Glutamatergic neuron (in vitro differentiated cells): ENCODE results near the gene ZNF839. TPM values are rescaled to one million over a fixed set of nuclear protein-coding genes. Genes with fewer than 3 reads are reported as not detected.

Experiments
- DNase-seq: peaks from one replicate; pipeline ENCODE4 v3.0.0; 2022
- H3K27ac Mint-ChIP-seq: one replicate; pipeline ENCODE4 v1.8.0; 2020; ENCODE audit warnings: mild to moderate bottlenecking, mixed read lengths, inconsistent platforms; ENCODE audit not compliant: unreplicated experiment
- H3K27me3 Mint-ChIP-seq: one replicate; pipeline ENCODE4 v1.8.0; 2020; ENCODE audit warnings: mild to moderate bottlenecking, moderate library complexity, mixed read lengths, inconsistent platforms; ENCODE audit not compliant: unreplicated experiment
- H3K36me3 Mint-ChIP-seq: one replicate; pipeline ENCODE4 v1.8.0; 2020; ENCODE audit warnings: mild to moderate bottlenecking, mixed read lengths, inconsistent platforms; ENCODE audit not compliant: unreplicated experiment
- H3K4me1 Mint-ChIP-seq: one replicate; pipeline ENCODE4 v1.8.0; 2020; ENCODE audit warnings: mild to moderate bottlenecking, low read depth, mixed read lengths, inconsistent platforms; ENCODE audit not compliant: unreplicated experiment
- H3K4me3 Mint-ChIP-seq: one replicate; pipeline ENCODE4 v1.8.0; 2020; ENCODE audit warnings: mild to moderate bottlenecking, mixed read lengths, inconsistent platforms; ENCODE audit not compliant: unreplicated experiment
- H3K9me3 Mint-ChIP-seq: one replicate; pipeline ENCODE4 v1.8.0; 2020; ENCODE audit warnings: mild to moderate bottlenecking, moderate library complexity, mixed read lengths, inconsistent platforms; ENCODE audit not compliant: unreplicated experiment
- CTCF ChIP-seq: fragments of 200-600 bp; sonication (generic); IDR thresholded peaks from one replicate; pipeline ENCODE4 v1.5.0; 2021; ENCODE audit not compliant: partially characterized antibody, unreplicated experiment
- long read RNA-seq: library from polyadenylated mRNA; unstranded; transcript quantifications from one replicate; pipeline ENCODE4 v2.0.0, GENCODE V29; 2020; ENCODE audit not compliant: unreplicated experiment
- total RNA-seq: library from RNA; stranded (reverse); fragmentation: NEBNext Ultra II Directional; extraction: Animal tissue kit (Norgen Biotek cat#: 25700); gene quantifications from one replicate; pipeline ENCODE4 v1.2.1, GENCODE V29; 2021; ENCODE audit not compliant: unreplicated experiment

ZNF839 gene
- total RNA-seq: 13.6 TPM
- long read RNA-seq, partial matches to known transcripts: 2 of 4 reads
- long read RNA-seq, other reads (novel, unspliced or antisense): 1 of 4 reads

GRCh38 chr14:102319351-102320032 is at the start of gene ZNF839:
Gene ZNF839 (plus strand): TSS chr14:102319746. CDS start chr14:102319766, 20 bp downstream.
- peaks cover 13% of the 10 kb centered on the region for H3K4me1 Mint-ChIP-seq
- no peak for TF ChIP-seq CTCF
- H3K27ac Mint-ChIP-seq: peak within 1 kb of the TSS; percentile 96
- peaks cover 33% of the 10 kb centered on the region for H3K27me3 Mint-ChIP-seq
- peak; percentile 96 for DNase-seq
- H3K4me3 Mint-ChIP-seq: peak within 1 kb of the TSS; percentile 96
- no peaks in the 10 kb centered on the region for H3K36me3 Mint-ChIP-seq
- peaks cover 27% of the 10 kb centered on the region for H3K9me3 Mint-ChIP-seq

- H3K27ac Mint-ChIP-seq: no peak overlapping the region
- no peak for TF ChIP-seq CTCF
- peaks cover 5% of the 10 kb centered on the region for H3K36me3 Mint-ChIP-seq
- no peaks in the 10 kb centered on the region for H3K4me1 Mint-ChIP-seq
- no peaks in the 10 kb centered on the region for H3K27me3 Mint-ChIP-seq
- H3K9me3 Mint-ChIP-seq: peaks cover 2% of the 10 kb centered on the region
- no peak for DNase-seq
- H3K4me3 Mint-ChIP-seq: no peak overlapping the region
Observed at GRCh38 chr14:102272392-102272791, 47.2 kb upstream of the ZNF839 start.

- H3K36me3 Mint-ChIP-seq: peaks cover 5% of the 10 kb centered on the region
- H3K27ac Mint-ChIP-seq: no peak overlapping the region
- H3K4me1 Mint-ChIP-seq: peaks cover 2% of the 10 kb centered on the region
- DNase-seq: no peak
- H3K27me3 Mint-ChIP-seq: no peaks in the 10 kb centered on the region
- TF ChIP-seq CTCF: no peak
- peaks cover 2% of the 10 kb centered on the region for H3K9me3 Mint-ChIP-seq
- no peak overlapping the region for H3K4me3 Mint-ChIP-seq
Observed at GRCh38 chr14:102275866-102276265, 43.7 kb upstream of the ZNF839 start.

- TF ChIP-seq CTCF: no peak
- peaks cover 2% of the 10 kb centered on the region for H3K4me1 Mint-ChIP-seq
- no peak overlapping the region for H3K4me3 Mint-ChIP-seq
- no peak for DNase-seq
- peaks cover 2% of the 10 kb centered on the region for H3K9me3 Mint-ChIP-seq
- peaks cover 5% of the 10 kb centered on the region for H3K36me3 Mint-ChIP-seq
- H3K27me3 Mint-ChIP-seq: no peaks in the 10 kb centered on the region
- no peak overlapping the region for H3K27ac Mint-ChIP-seq
Observed at GRCh38 chr14:102277874-102278630, 41.5 kb upstream of the ZNF839 start.

GRCh38 chr14:102278631-102278935 is 41.0 kb upstream of the ZNF839 start:
- TF ChIP-seq CTCF: no peak
- Mint-ChIP-seq H3K27ac (no peak overlapping the region), H3K4me3 (no peak overlapping the region), H3K36me3 (peaks cover 5% of the 10 kb centered on the region), H3K27me3 (no peaks in the 10 kb centered on the region), H3K9me3 (peaks cover 2% of the 10 kb centered on the region), H3K4me1 (peaks cover 2% of the 10 kb centered on the region)
- no peak for DNase-seq
